GM23338 (cell line): ENCODE measurements around the gene HSF5. TPM values are rescaled to one million over a fixed set of nuclear protein-coding genes. Genes with fewer than 3 reads are reported as not detected.

ENCODE experiments used
- ATAC-seq: fragments of 200-7000 bp; cut with Tn5 transposase; 3 replicates; pipeline ENCODE4 v1.9.1; 2020
- DNase-seq: peaks from one replicate; pipeline ENCODE4 v3.0.0-alpha.2; 2015; ENCODE audit warnings: low spot score
- H2AFZ ChIP-seq: fragments of 200-600 bp; sonication (generic); 2 replicates; pipeline ENCODE4 v1.8.0; 2016; ENCODE audit warnings: antibody characterized with exemption, mild to moderate bottlenecking, moderate library complexity
- H3F3A ChIP-seq: fragments of 200-600 bp; sonication (generic); replicated peaks from 2 replicates; pipeline ENCODE4 v1.8.0; 2017; ENCODE audit warnings: antibody characterized with exemption, mixed run types, low read depth
- H3K27ac ChIP-seq: fragments of 200-600 bp; sonication (generic); 2 replicates; pipeline ENCODE4 v1.6.1; 2016; ENCODE audit warnings: low read depth
- H3K27me3 ChIP-seq: fragments of 200-600 bp; sonication (generic); 2 replicates; pipeline ENCODE4 v1.8.0; 2016; ENCODE audit warnings: mild to moderate bottlenecking, mixed run types, moderate library complexity; ENCODE audit not compliant: insufficient read depth
- H3K36me3 ChIP-seq: fragments of 200-600 bp; sonication (generic); 2 replicates; pipeline ENCODE4 v1.8.0; 2016; ENCODE audit warnings: mild to moderate bottlenecking; ENCODE audit not compliant: insufficient read depth
- H3K4me1 ChIP-seq: fragments of 200-600 bp; sonication (generic); 2 replicates; pipeline ENCODE4 v1.8.0; 2016; ENCODE audit warnings: mild to moderate bottlenecking, moderate library complexity; ENCODE audit not compliant: insufficient read depth
- H3K4me2 ChIP-seq: fragments of 200-600 bp; sonication (generic); 2 replicates; pipeline ENCODE4 v1.7.1; 2017; ENCODE audit warnings: mixed run types
- H3K4me3 ChIP-seq: fragments of 200-600 bp; sonication (generic); 2 replicates; pipeline ENCODE4 v1.6.1; 2016; ENCODE audit warnings: mixed run types
- H3K79me2 ChIP-seq: fragments of 200-600 bp; sonication (generic); replicated peaks from 2 replicates; pipeline ENCODE4 v1.8.0; 2017; ENCODE audit warnings: mild to moderate bottlenecking; ENCODE audit not compliant: insufficient read depth
- H3K9me2 ChIP-seq: fragments of 200-600 bp; sonication (generic); 2 replicates; pipeline ENCODE4 v1.8.0; 2017; ENCODE audit not compliant: insufficient read depth
- H4K20me1 ChIP-seq: fragments of 200-600 bp; sonication (generic); replicated peaks from 2 replicates; pipeline ENCODE4 v1.8.0; 2017; ENCODE audit warnings: mild to moderate bottlenecking; ENCODE audit not compliant: insufficient read depth
- H3K27ac Mint-ChIP-seq: 2 replicates; pipeline ENCODE4 v1.8.0; 2020; ENCODE audit warnings: inconsistent platforms, mild to moderate bottlenecking, moderate library complexity, mixed read lengths
- H3K27me3 Mint-ChIP-seq: 3 replicates; pipeline ENCODE4 v1.8.0; 2022; ENCODE audit warnings: low read depth, mild to moderate bottlenecking, moderate library complexity, mixed read lengths, inconsistent platforms; ENCODE audit not compliant: insufficient read depth, poor library complexity
- H3K36me3 Mint-ChIP-seq: 3 replicates; pipeline ENCODE4 v1.8.0; 2021; ENCODE audit warnings: low read depth, mild to moderate bottlenecking, inconsistent platforms, moderate library complexity, mixed read lengths
- H3K4me1 Mint-ChIP-seq: 3 replicates; pipeline ENCODE4 v1.8.0; 2020; ENCODE audit warnings: mild to moderate bottlenecking, inconsistent platforms, mixed read lengths
- H3K4me3 Mint-ChIP-seq: 3 replicates; pipeline ENCODE4 v1.8.0; 2021; ENCODE audit warnings: moderate library complexity, mild to moderate bottlenecking, inconsistent platforms, mixed read lengths
- H3K9me3 Mint-ChIP-seq: 3 replicates; pipeline ENCODE4 v1.8.0; 2020; ENCODE audit warnings: moderate library complexity, mild to moderate bottlenecking, inconsistent platforms, mixed read lengths
- CREB1 ChIP-seq: fragments of 250-450 bp; sonication (Bioruptor Pico); IDR thresholded peaks from 2 replicates; pipeline ENCODE4 v1.5.0; 2020; ENCODE audit warnings: low read depth, mild to moderate bottlenecking, moderate library complexity
- CTCF ChIP-seq, 2 experiments: fragments of 200-600 bp in 1 of 2; sonication (generic) in 1 of 2; conservative IDR thresholded peaks; 2 replicates each; pipeline versions ENCODE4 v1.5.1 to v1.6.1; 2016 to 2017; ENCODE audit warnings: antibody characterized with exemption in 2 of 2, low read depth in 2 of 2, mild to moderate bottlenecking in 2 of 2, moderate library complexity in 1 of 2
- ETS1 ChIP-seq: IDR thresholded peaks from 2 replicates; pipeline ENCODE4 v1.6.1; 2016; ENCODE audit warnings: antibody characterized with exemption
- EZH2 ChIP-seq: fragments of 200-600 bp; sonication (generic); IDR thresholded peaks from one replicate; pipeline ENCODE4 v1.8.0; 2017; ENCODE audit warnings: antibody characterized with exemption, mild to moderate bottlenecking, low read depth; ENCODE audit not compliant: unreplicated experiment
- EZH2phosphoT487 ChIP-seq: fragments of 200-600 bp; sonication (generic); IDR thresholded peaks from one replicate; pipeline ENCODE4 v1.8.1; 2018; ENCODE audit warnings: antibody characterized with exemption; ENCODE audit not compliant: unreplicated experiment
- JUNB ChIP-seq: IDR thresholded peaks from one replicate; pipeline ENCODE4 v1.6.1; 2016; ENCODE audit warnings: antibody characterized with exemption; ENCODE audit not compliant: unreplicated experiment
- NANOG ChIP-seq: IDR thresholded peaks from 2 replicates; pipeline ENCODE4 v1.6.1; 2016; ENCODE audit warnings: antibody characterized with exemption, borderline replicate concordance
- POLR2AphosphoS5 ChIP-seq: IDR thresholded peaks from 2 replicates; pipeline ENCODE4 v1.6.1; 2016; ENCODE audit warnings: antibody characterized with exemption, low read depth
- REST ChIP-seq: IDR thresholded peaks from one replicate; pipeline ENCODE4 v1.6.1; 2018; ENCODE audit warnings: antibody characterized with exemption; ENCODE audit not compliant: unreplicated experiment
- STAT1 ChIP-seq: IDR thresholded peaks from one replicate; pipeline ENCODE4 v1.6.1; 2016; ENCODE audit warnings: antibody characterized with exemption; ENCODE audit not compliant: unreplicated experiment
- ZNF114 ChIP-seq: fragments of 250-450 bp; sonication (Bioruptor Pico); IDR thresholded peaks from 2 replicates; pipeline ENCODE4 v1.5.0; 2020; ENCODE audit warnings: mild to moderate bottlenecking, moderate library complexity
- ZNF331 ChIP-seq: fragments of 250-450 bp; sonication (Bioruptor Pico); IDR thresholded peaks from 2 replicates; pipeline ENCODE4 v1.5.0; 2020; ENCODE audit warnings: low read depth, mild to moderate bottlenecking, moderate library complexity
- ZNF462 ChIP-seq: fragments of 250-450 bp; sonication (Bioruptor Pico); IDR thresholded peaks from 2 replicates; pipeline ENCODE4 v1.5.0; 2020; ENCODE audit warnings: mild to moderate bottlenecking, moderate library complexity
- polyA plus RNA-seq: library from polyadenylated mRNA; unstranded; fragments of >200 nt; fragmentation: Nextera tagmentation; extraction: Ambion mirVana; gene quantifications from 2 replicates; pipeline ENCODE4 v1.2.1, GENCODE V29; 2016
- total RNA-seq: library from RNA; depleted of rRNA; stranded (reverse); fragments of >200 nt; shearing (Covaris generic); gene quantifications from 2 replicates; pipeline ENCODE4 v1.2.3, GENCODE V29; 2014

HSF5 gene
- total and polyA plus RNA-seq, 2 experiments from 2014 or later = 0.24 TPM; not detected in 1

GRCh38 chr17:58503866-58504265 is 15.7 kb upstream of the HSF5 start:
- no peak overlapping the region for H3K4me2 ChIP-seq
- no peaks in the 10 kb centered on the region for H3K9me2 ChIP-seq
- Mint-ChIP-seq H3K27ac (no peak overlapping the region), H3K4me3 (no peak overlapping the region), H3K9me3 (no peaks in the 10 kb centered on the region), H3K36me3 (peaks cover 80% of the 10 kb centered on the region), H3K4me1 (no peaks in the 10 kb centered on the region), H3K27me3 (no peaks in the 10 kb centered on the region)
- no peaks in the 10 kb centered on the region for H3K27me3 ChIP-seq
- no peak for TF ChIP-seq JUNB
- TF ChIP-seq REST = no peak
- TF ChIP-seq STAT1 = no peak
- no peak for TF ChIP-seq POLR2AphosphoS5
- no peak for TF ChIP-seq ZNF114
- TF ChIP-seq CREB1 (CRISPR knock-in tag) = no peak
- TF ChIP-seq ETS1 = no peak
- no peak for TF ChIP-seq ZNF462
- no peak for TF ChIP-seq EZH2phosphoT487
- TF ChIP-seq CTCF (conservative IDR thresholded peaks at IDR 0.05; ENCODE audit: low read depth in 2 of 2) = no peak
- no peak for TF ChIP-seq ZNF331 (CRISPR knock-in tag)
- TF ChIP-seq EZH2 = no peak
- TF ChIP-seq NANOG = no peak
- no peaks in the 10 kb centered on the region; the same call in 1 of the 2 replicates for H4K20me1 ChIP-seq
- no peak overlapping the region for H3K4me3 ChIP-seq
- no peak for ATAC-seq
- no peaks in the 10 kb centered on the region for H3F3A ChIP-seq
- no peak overlapping the region for H2AFZ ChIP-seq
- no peaks in the 10 kb centered on the region for H3K4me1 ChIP-seq
- H3K27ac ChIP-seq = no peak overlapping the region
- H3K79me2 ChIP-seq = no peaks in the 10 kb centered on the region
- peaks cover 55% of the 10 kb centered on the region for H3K36me3 ChIP-seq
- no peak for DNase-seq
